Liver (tissue), 9 donors: ENCODE measurements around the gene PLEKHN1. TPM values are rescaled to one million over a fixed set of nuclear protein-coding genes. Genes with fewer than 3 reads are reported as not detected.

ENCODE experiments used
- DNase-seq: peaks from one replicate; pipeline ENCODE4 v3.0.0-alpha.2; 2017; ENCODE audit warnings: low spot score
- H3K27ac ChIP-seq, 2 donors: one replicate each; pipeline ENCODE4 v1.7.0; 2013; ENCODE audit warnings: inconsistent platforms in 2 of 2, low read length in 2 of 2, control low read depth in 1 of 2, low read depth in 1 of 2, mild to moderate bottlenecking in 1 of 2
- H3K27me3 ChIP-seq, 4 donors: one replicate each; pipeline versions ENCODE4 v1.6.1 to v1.7.0; 2013; ENCODE audit warnings: low read length in 3 of 4, inconsistent platforms in 1 of 4, mild to moderate bottlenecking in 1 of 4, moderate library complexity in 1 of 4; ENCODE audit not compliant: control insufficient read depth in 4 of 4, insufficient read depth in 4 of 4
- H3K36me3 ChIP-seq, 4 donors: one replicate each; pipeline versions ENCODE4 v1.6.1 to v1.7.0; 2013; ENCODE audit warnings: low read length in 3 of 4, mild to moderate bottlenecking in 3 of 4, low read depth in 1 of 4, moderate library complexity in 1 of 4; ENCODE audit not compliant: control insufficient read depth in 4 of 4, insufficient read depth in 3 of 4
- H3K4me1 ChIP-seq, 4 donors: one replicate each; pipeline versions ENCODE4 v1.6.1 to v1.7.0; 2013; ENCODE audit warnings: low read length in 3 of 4, mild to moderate bottlenecking in 3 of 4, moderate library complexity in 1 of 4; ENCODE audit not compliant: control insufficient read depth in 4 of 4, insufficient read depth in 4 of 4
- H3K4me3 ChIP-seq, 3 donors: one replicate each; pipeline versions ENCODE4 v1.6.1 to v1.7.0; 2013; ENCODE audit warnings: low read length in 3 of 3, control low read depth in 1 of 3, low read depth in 1 of 3, mild to moderate bottlenecking in 1 of 3
- H3K9ac ChIP-seq, 2 donors: one replicate each; pipeline ENCODE4 v1.7.0; 2013; ENCODE audit warnings: low read length in 2 of 2, mild to moderate bottlenecking in 2 of 2, moderate library complexity in 2 of 2, control low read depth in 1 of 2, low read depth in 1 of 2
- H3K9me3 ChIP-seq, 4 donors: one replicate each; pipeline versions ENCODE4 v1.6.1 to v1.7.0; 2013; ENCODE audit warnings: low read length in 3 of 4; ENCODE audit not compliant: control insufficient read depth in 4 of 4
- ATF3 ChIP-seq: IDR thresholded peaks from 2 replicates; pipeline ENCODE4 v1.6.1; 2016; ENCODE audit warnings: antibody characterized with exemption
- EGR1 ChIP-seq, 2 donors: IDR thresholded peaks; 2 replicates each; pipeline ENCODE4 v1.6.1; 2016 to 2018; ENCODE audit warnings: antibody characterized with exemption in 2 of 2, low read depth in 2 of 2
- FOXA2 ChIP-seq: IDR thresholded peaks from 2 replicates; pipeline ENCODE4 v1.6.1; 2016; ENCODE audit warnings: antibody characterized with exemption
- HNF4A ChIP-seq, 2 donors: conservative IDR thresholded peaks; 2 replicates each; pipeline ENCODE4 v1.6.1; 2016; ENCODE audit warnings: antibody characterized with exemption in 2 of 2, mild to moderate bottlenecking in 2 of 2
- MAX ChIP-seq: IDR thresholded peaks from 2 replicates; pipeline ENCODE4 v1.6.1; 2016; ENCODE audit warnings: antibody characterized with exemption
- RAD21 ChIP-seq, 2 donors: IDR thresholded peaks; 2 replicates each; pipeline ENCODE4 v1.6.1; 2016; ENCODE audit warnings: antibody characterized with exemption in 2 of 2, mild to moderate bottlenecking in 2 of 2
- REST ChIP-seq: IDR thresholded peaks from 2 replicates; pipeline ENCODE4 v1.6.1; 2016; ENCODE audit warnings: antibody characterized with exemption, mild to moderate bottlenecking
- RXRA ChIP-seq, 2 donors: IDR thresholded peaks; 2 replicates each; pipeline ENCODE4 v1.6.1; 2017 to 2018; ENCODE audit warnings: antibody characterized with exemption in 2 of 2, mild to moderate bottlenecking in 1 of 2
- SP1 ChIP-seq: IDR thresholded peaks from 2 replicates; pipeline ENCODE4 v1.6.1; 2018; ENCODE audit warnings: antibody characterized with exemption, mild to moderate bottlenecking
- YY1 ChIP-seq: IDR thresholded peaks from 2 replicates; pipeline ENCODE4 v1.6.1; 2016; ENCODE audit warnings: antibody characterized with exemption, mild to moderate bottlenecking
- ZBTB33 ChIP-seq: IDR thresholded peaks from 2 replicates; pipeline ENCODE4 v1.6.1; 2016; ENCODE audit warnings: antibody characterized with exemption
- WGBS: extraction: QIAGEN DNeasy Blood & Tissue Kit; methylation state at CpG from one replicate; pipeline ENCODE4 v1.1.7; 2013; 5-methylcytosine and 5-hydroxymethylcytosine counted together
- polyA plus RNA-seq, 2 donors: library from polyadenylated mRNA; stranded (reverse) in 1 of 2; unstranded in 1 of 2; fragments of 200-250 nt in 1 of 2; fragments of >200 nt in 1 of 2; fragmentation: Nextera tagmentation in 1 of 2; extraction: Ambion mirVana in 1 of 2; gene quantifications; one replicate each; pipeline versions ENCODE4 v1.2.1 to v1.2.3, GENCODE V29; 2013 to 2015
- total RNA-seq, 2 donors: library from RNA; depleted of rRNA; stranded (reverse); fragments of >200 nt; gene quantifications; one replicate each; pipeline ENCODE4 v1.2.3, GENCODE V29; 2014
- donor health status: healthy.
- donor health status: healthy.
- donor health status: healthy.
- donor health status: healthy.
- donor health status: healthy.

The PLEKHN1 gene
- total and polyA plus RNA-seq, 4 donors = 0.17 to 0.18 TPM; not detected in 2

GRCh38 chr1:938711-939489 lies 27.4 kb upstream of the PLEKHN1 start:
- Histone ChIP-seq H3K27me3 (peaks cover 0 to 4% (median 1%) of the 10 kb centered on the region in 4 donors), H3K4me1 (peaks cover 16 to 46% (median 23%) of the 10 kb centered on the region in 4 donors), H3K27ac (no peak overlapping the region), H3K4me3 (no peak overlapping the region), H3K36me3 (no peaks in the 10 kb centered on the region), H3K9ac (no peak overlapping the region), H3K9me3 (no peaks in the 10 kb centered on the region)
- TF ChIP-seq HNF4A (conservative IDR thresholded peaks at IDR 0.05) = no peak
- no peak for TF ChIP-seq REST
- TF ChIP-seq ZBTB33 = no peak
- no peak for TF ChIP-seq MAX
- TF ChIP-seq EGR1 (IDR thresholded peaks at IDR 0.05; ENCODE audit: low read depth in 2 of 2) = no peak
- no peak for DNase-seq
- 71% methylated on average over 30 of the region's 30 CpGs for WGBS

- H3K4me1 ChIP-seq = peaks cover 16 to 46% (median 23%) of the 10 kb centered on the region in 4 donors
- 25% methylated on average over 21 of the region's 21 CpGs for WGBS
- H3K36me3 ChIP-seq = no peaks in the 10 kb centered on the region
- H3K4me3 ChIP-seq = peak overlapping the region in 1 of 3 donors; percentile 50
- H3K27me3 ChIP-seq = peaks cover 0 to 4% (median 1%) of the 10 kb centered on the region in 4 donors
- no peak overlapping the region for H3K27ac ChIP-seq
- H3K9me3 ChIP-seq = no peaks in the 10 kb centered on the region
- DNase-seq = no peak
- no peak for TF ChIP-seq RAD21 (IDR thresholded peaks at IDR 0.05)
- no peak for TF ChIP-seq RXRA (IDR thresholded peaks at IDR 0.05)
- no peak for TF ChIP-seq ATF3
- TF ChIP-seq FOXA2 = no peak
- TF ChIP-seq YY1 = no peak
- no peak for TF ChIP-seq ZBTB33
- TF ChIP-seq SP1 = no peak
- no peak overlapping the region for H3K9ac ChIP-seq
These were observed 26.7 kb upstream of the PLEKHN1 start for GRCh38 chr1:939511-940106.
